HG02588 (cell line): ENCODE results near the gene ITGAX.
"Not testable (repeated sequence)": the region's sequence is repeated elsewhere in the genome, so short reads cannot be mapped to it uniquely, and the experiment has no call there.

Experiments
- ATAC-seq: cut with Tn5 transposase; IDR thresholded peaks from one replicate; pipeline ENCODE4 v1.9.1; 2021; ENCODE audit warnings: mild to moderate bottlenecking, moderate library complexity; ENCODE audit not compliant: unreplicated experiment

The ITGAX gene

DNA sequence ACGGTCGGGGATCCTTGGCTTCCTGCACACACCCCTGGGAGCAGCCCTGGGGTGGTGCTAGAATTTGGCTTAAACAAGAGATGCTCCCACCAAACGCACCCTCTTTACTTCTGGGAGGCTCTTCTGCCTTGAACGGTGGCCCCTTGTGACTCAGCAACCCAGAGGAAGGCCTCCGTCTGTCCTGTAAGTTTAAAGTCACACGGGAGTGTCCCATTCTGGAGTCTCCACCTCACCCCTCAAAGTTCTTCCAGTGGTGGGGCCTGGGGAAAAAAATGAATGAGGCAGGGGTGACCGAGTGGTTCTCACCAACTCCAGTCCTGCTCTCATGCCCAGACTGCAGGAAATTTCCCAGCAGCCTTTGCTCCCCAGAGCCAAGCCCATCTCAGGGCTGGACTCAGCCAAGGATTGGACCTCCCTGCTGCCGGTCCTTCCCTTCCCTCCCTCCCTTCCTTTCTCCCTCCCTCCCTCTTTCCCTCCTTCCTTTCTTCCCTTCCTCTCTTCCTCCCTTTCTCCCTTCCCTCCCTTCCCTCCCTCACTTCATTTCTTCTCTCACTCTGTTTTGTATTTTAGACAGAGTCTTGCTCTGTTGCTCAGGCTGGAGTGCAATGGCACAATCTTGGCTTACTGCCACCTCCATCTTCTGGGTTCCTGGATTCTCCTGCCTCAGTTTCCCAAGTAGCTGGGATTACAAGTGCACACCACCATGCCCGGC is 49.5 kb downstream of the ITGAX start:
- ATAC-seq = no peak

DNA sequence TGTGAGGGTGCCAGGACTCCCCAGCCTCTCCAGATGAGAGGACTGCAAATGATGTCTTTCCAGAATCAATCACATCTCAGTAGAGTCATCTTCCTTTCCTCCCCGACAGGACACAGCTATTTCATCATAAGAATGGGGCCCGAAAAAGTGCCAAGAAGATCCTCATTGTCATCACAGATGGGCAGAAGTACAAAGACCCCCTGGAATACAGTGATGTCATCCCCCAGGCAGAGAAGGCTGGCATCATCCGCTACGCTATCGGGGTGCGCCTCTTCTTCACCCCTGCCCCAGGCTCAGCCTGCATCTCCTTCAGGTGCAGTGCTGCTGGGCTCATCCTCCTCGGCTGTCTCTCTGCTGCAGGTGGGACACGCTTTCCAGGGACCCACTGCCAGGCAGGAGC is 52.4 kb downstream of the ITGAX start:
- no peak for ATAC-seq

DNA sequence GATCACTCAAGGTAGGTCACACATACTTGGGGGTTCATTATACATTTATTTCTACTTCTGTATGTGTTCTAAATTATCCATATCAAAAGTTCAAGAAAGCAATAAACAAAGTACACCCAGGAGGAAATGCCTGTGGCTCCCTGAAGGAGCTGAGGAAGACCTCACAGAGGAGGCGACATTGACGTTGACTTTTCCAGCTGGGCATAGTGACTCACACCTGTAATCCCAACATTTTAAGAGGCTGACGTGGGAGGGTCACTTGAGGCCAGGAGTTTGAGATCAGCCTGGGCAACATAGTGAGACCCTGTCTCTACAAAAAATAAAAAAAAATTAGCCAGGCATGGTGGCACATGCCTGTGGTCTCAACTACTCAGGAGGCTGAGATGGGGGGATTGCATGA is 54.5 kb downstream of the ITGAX start:
- no peak for ATAC-seq

DNA sequence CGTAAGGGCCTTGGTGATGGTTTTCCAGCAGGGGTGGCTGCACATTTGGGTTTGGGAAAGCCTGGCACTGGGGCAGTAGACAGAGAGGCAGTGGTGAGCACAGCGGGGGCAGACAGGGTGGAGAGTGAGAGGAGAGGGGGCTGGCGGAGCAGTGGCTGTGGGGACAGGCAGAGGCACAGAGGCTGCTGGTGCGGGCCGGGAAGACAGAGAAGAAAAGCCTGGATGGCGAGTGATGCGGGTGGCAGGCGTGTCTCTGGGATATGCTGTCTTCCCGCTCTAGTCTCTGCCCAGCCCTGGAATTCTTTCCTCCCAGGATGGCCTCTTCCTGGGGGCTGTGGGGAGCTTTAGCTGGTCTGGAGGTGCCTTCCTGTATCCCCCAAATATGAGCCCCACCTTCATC is 55.1 kb downstream of the ITGAX start:
- no peak for ATAC-seq

DNA sequence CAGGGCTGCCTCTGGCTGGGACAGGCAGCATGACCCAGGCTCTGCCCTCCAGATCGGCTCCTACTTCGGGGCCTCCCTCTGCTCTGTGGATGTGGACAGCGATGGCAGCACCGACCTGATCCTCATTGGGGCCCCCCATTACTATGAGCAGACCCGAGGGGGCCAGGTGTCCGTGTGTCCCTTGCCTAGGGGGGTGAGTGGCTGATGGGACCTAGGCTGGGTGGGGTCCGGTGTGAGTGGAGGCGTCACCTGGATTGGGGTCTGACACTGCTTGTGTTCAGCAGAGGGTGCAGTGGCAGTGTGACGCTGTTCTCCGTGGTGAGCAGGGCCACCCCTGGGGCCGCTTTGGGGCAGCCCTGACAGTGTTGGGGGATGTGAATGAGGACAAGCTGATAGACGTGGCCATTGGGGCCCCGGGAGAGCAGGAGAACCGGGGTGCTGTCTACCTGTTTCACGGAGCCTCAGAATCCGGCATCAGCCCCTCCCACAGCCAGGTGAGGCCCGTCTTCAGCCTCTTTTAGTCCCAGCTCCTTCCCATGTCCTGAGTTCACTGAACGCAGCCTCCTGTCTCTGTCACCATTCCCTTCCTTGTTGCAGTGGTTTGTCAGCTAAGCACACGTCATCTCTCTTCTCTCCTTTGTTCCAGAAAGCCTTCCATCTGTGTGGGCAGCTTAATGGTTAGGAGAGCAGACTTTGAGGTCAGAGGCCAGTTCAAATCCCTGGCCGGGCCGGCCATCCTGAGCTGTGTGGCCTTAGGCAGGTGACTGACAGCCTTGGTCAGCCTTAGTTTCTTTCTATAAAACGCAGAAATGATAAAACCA is 56.3 kb downstream of the ITGAX start:
- ATAC-seq = no peak

DNA sequence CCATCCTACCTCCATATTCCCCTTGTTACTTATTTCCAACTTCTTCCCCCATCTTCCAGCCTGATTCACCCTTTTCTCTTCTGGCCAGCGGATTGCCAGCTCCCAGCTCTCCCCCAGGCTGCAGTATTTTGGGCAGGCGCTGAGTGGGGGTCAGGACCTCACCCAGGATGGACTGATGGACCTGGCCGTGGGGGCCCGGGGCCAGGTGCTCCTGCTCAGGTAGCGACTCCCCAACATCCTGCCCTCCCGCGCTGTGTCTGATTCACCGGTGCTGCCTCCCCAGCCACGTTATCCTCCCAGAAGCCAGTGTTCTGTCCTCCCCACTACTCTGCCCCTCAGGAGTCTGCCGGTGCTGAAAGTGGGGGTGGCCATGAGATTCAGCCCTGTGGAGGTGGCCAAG is 57.8 kb downstream of the ITGAX start:
- ATAC-seq = no peak

DNA sequence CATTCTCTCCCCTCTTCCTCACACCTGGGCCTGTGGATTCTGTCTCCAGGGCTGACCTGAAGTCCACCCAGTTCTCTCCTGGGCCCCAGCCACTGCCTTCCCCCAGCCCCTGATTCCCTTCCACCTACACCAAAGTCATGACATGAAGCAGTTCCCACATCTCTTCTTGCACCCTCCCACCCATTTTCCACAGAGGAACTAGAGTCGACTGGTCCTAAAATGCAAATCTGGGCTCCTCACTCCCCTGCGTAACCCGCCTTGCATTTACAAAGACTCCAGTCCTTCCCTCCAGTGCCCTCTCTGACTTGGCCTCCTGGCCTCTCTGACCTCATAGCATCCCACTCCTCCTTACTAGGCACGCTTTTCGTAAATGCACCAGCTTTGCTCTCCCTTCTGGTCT is 58.4 kb downstream of the ITGAX start:
- no peak for ATAC-seq

DNA sequence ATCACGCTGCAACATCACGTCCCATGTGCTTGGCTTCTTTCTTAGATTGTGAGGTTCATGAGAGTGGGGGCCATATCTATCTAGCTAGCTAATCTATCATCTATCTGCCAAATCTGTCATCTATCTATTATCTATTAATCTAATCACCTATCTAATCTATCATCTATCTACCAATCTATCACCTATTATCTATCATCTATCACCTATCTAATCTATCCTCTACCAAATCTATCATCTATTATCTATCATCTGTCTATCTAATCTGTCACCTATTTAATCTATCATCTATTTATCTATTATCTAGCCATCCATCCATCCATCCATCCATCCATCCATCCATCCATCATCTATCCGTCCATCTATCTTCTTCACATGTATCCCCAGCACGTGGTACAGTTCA is 59.0 kb downstream of the ITGAX start:
- ATAC-seq = no peak

DNA sequence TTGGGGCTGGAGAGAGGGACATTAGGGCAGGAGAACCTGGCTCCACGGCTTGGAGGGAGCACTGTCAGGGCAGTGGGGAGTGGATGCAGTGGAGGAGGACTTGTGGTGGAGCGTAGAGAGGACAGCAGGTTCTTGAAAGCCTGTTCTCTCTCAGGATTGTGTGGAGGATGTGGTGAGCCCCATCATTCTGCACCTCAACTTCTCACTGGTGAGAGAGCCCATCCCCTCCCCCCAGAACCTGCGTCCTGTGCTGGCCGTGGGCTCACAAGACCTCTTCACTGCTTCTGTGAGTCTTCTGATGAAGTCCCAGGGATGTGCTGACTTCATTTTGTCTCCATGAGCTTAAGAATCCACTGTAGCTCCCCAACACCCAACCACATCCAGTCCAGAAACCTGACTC is 59.7 kb downstream of the ITGAX start:
- ATAC-seq = no peak

DNA sequence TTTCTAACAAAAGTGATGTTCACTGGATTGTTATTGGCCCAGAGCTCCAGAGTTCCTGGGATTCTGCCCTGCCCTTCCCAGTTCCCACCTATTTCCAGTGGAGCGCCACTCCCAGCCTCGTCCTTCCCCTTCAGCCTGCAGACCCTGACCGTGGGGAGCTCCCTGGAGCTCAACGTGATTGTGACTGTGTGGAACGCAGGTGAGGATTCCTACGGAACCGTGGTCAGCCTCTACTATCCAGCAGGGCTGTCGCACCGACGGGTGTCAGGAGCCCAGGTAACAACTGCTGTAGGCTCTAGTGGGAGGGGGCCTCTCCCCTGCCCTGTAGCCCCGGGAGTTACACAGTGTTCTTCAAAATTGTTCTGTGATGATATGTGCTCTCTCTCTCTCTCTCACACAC is 61.4 kb downstream of the ITGAX start:
- no peak for ATAC-seq

DNA sequence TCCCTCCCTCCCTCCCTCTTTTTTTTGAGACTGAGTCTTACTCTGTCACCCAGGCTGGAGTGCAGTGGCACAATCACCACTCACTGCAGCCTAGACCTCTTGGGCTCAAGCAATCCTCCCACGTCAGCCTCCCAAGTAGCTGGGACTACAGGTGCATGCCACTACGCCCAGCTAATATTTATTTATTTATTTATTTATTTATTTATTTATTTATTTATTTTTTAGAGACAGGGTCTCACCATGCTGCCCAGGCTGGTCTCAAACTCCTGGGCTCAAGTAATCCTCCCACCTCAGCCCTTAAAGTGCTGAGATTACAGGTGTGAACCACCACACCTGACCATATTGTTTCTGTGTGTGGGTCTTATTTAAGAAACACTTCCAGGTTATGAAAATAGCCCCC is 62.1 kb downstream of the ITGAX start:
- ATAC-seq = not testable (repeated sequence)

DNA sequence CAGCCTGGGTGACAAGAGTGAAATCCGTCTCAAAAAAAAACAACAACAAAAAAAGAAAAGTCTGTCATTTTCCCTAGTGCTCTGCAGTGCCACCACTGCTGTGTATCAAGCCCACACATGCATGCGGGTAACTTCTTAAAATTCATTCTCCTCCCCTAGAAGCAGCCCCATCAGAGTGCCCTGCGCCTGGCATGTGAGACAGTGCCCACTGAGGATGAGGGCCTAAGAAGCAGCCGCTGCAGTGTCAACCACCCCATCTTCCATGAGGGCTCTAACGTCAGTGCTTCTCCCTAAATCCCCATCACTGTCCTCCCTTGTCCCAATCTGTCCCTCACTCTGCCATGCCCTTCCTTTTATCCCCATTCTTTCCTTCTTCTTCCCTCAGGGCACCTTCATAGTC is 62.9 kb downstream of the ITGAX start:
- no peak for ATAC-seq

DNA sequence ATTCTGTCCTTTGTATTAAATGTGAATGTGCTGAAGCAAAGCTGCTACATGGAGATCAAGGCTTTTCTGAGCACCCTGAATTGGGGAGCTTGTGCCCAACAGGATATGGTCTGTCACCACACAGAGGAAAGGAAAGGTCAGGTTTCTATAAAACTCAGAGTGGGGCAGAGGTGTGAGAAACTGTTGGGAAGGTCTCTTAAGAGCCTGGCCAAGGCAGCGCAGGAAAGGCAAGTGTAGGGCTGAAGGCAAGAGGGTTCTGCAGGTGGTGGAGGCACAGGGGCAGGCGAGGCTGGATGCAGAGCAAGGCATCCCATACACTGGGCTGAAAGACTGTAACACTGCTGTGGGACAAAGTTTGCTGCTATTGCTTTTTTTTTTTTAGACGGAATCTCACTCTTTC is 65.1 kb downstream of the ITGAX start:
- ATAC-seq = no peak

DNA sequence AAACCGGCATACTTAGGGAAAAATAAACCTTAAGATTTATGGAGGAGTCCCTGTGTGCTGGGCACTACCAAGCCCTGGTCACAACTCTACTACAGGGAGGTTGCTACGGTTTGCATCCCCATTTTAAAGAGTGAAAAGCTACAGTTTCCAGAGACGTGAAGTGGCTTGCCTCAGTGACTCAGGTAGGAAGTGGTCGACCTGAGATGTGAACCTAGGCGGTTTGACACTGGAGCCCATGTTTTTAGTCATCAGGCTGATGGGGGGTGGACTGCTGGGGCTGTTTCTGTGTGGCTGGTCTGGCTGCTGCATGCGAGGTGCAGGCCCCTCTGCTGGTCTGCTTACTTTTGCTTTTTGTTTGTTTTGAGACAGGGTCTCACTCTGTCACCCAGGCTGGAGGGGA is 66.6 kb downstream of the ITGAX start:
- ATAC-seq = no peak

DNA sequence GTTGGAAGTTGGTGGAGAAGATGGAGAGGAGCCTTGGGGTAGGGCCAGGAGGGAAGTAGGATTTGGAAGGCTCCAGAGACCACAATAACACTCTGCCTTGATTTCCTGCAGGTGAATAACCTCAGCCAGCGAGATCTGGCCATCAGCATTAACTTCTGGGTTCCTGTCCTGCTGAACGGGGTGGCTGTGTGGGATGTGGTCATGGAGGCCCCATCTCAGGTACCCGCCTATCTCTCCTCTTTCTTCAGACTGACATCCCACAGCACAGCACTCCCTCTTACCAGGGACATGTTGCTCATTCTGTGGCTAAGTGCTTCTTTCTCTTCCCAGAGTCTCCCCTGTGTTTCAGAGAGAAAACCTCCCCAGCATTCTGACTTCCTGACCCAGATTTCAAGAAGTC is 68.3 kb downstream of the ITGAX start:
- no peak for ATAC-seq

DNA sequence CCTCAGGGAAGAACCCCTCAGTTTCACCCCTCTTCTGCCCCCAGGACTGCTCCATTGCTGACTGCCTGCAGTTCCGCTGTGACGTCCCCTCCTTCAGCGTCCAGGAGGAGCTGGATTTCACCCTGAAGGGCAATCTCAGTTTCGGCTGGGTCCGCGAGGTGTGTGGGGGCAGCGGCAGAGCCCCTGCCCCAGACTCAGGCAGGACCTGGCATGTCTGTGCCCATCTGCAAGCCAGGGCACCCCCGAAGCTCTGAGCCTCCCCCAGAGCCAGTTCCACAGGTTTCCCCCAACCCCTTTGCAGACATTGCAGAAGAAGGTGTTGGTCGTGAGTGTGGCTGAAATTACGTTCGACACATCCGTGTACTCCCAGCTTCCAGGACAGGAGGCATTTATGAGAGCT is 68.8 kb downstream of the ITGAX start:
- ATAC-seq = no peak

DNA sequence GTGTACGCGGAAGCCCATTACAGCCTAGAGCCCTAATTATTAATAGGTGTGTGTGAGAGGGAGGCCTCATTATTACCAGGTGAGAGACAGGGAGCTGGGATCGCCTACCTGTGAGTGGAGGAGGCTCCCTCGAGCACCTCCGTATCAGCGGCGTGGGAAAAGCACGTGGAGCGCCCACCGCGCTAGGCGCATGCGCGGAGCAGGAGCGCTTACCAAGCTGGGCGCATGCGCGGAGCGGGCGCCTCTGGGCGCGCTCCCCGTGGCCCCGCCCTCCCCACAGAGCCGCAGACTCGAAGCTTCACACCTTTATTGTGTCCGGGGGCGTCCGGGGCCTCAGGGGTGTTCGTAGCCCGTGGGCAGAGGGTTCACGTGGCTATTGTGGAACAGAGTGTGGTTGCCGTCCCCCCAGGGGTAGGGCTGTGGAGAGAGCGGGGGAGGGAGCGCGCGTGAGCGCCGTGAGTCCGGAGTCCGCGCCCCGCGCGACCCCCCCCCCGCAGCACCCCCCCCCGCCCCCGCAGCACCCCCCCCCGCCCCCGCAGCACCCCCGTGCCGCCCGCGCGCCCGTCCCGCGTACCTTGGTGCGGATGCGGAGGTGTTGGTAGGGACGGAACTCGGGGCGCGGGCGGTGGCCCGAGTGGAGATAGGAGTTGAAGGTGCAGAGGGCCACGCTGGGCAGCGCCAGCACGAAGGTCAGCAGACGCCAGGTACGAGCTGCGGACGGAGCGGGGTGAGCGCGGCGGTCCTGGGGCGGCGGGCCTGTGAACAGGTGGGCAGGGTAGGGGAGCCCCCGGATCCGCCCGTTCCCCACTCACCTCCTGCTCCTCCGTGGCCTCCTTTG is 72.7 kb downstream of the ITGAX start:
- no peak for ATAC-seq

DNA sequence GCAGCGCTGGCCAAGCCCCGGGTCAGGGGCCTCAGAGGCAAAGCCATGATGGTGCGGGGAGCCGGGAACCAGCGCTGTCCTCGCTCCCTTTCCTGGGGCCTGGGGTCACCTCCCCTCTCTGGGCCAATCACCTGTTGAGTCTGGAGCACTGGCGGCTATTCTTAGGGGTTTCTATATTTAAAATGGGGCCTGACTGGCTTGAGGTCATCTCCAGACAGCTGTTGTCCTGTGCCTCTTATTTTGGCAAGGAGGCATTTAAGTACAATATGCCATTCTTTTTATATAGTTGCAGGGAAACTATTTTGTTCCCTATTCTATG is 73.3 kb downstream of the ITGAX start, which contains the start of gene COX6A2:
Gene COX6A2 (minus strand): TSS at position 82 of the 319 bp plus-strand sequence. CDS start 35 bp downstream, at position 47.
- no peak for ATAC-seq

DNA sequence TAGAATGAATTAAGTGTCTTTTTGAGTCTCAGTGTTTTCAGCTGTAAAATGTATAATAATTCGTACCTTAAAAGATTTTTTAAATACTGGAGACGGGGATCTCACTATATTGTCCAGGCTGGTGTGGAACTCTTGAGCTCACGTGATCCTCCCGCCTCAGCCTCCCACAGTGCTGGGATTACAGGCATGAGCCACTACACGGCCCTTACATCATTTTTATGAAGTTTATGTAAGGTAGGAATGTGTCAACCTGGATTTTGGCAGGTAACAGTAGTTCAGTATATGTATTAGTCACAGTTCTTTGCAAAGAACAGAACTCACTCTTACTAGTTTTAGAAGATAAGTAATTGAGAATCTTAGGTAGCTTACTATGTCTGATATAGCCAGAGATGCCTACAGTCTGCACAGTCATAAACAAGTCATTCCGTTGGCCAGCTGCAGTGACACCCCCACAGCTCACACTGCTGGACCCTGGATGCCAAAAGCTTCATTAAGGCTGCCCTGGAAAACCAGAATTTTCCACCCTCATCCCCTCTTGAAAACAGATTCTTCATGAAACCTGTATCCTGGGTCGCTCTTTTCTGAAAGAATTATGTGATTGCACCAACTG is 73.8 kb downstream of the ITGAX start:
- no peak for ATAC-seq

DNA sequence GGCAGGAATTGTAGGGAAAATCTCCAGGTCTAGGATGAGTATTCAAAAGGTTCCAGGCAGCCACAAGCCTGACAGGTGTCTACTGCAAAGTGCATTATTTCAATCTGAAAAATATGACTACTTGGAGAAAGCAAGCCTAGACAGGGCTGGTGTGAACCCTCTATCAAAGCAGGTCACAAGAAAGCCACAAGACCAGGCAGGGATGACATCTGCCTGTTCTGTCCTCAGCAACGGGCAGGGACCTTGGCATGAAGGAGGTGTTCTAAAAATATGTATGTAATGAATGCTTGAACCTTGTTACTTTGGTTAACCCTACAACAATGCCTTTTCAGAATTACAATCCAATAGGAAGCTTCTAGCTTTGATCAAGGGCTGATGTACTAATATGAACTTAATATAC is 74.3 kb downstream of the ITGAX start:
- no peak for ATAC-seq

DNA sequence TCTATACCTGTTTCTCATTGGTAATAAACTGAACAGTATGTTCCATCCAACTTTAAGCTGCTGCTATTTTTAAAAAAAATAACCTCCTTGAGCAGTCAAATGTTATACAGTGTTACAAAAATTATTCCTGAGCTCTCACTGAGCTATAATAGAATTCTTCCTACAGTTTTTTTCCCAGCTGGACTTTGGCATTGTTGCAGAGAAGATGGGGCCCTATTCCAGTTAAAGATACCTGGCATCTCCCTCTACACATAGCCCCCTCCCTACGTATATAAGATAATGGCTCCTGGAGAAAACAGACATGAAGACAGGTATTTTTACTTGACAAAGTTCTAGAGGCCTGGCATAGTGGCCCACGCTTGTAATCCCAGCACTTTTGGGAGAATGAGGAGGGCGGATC is 74.8 kb downstream of the ITGAX start:
- ATAC-seq = no peak
